ENCODE data around the gene ZYG11A. TPM values are rescaled to one million over a fixed set of nuclear protein-coding genes. Genes with fewer than 3 reads are reported as not detected.

ZYG11A gene
- polyA plus RNA-seq, 2 of the 4 experiments (the other 2 are of a cell fraction) = 2.6 to 4.8 TPM

DNA sequence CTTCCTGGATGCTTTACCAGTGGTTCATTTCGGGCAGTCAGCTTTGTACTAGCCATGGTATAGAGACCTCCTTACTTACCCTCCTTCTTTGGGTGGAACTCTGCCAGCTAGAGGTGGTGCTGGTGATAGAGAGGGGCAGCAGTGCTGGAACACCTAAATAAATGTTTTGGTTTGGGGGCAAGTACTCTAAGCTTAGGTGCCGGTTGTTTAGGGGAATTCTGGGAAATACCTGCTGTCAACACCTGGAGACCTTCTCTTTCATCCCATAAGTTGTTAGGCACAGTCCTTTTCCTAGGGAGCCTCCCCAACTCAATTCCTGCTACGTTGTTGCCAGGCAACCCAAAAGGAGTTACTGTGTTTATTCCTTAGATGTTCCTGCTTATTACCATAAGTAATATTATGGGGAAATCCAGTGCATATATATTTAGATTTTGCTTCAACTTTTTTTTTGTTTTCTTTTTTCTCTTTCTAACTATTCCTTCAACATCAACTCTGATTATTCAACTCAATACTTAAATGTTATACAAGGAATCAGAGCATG is 101.4 kb downstream of the ZYG11A start:
- WGBS (ENCODE audit: missing lambda C conversion rate) = 87% methylated on average over 3 of the region's 3 CpGs
- no peak for FAIRE-seq
- CTCF ChIA-PET = no interaction called here

DNA sequence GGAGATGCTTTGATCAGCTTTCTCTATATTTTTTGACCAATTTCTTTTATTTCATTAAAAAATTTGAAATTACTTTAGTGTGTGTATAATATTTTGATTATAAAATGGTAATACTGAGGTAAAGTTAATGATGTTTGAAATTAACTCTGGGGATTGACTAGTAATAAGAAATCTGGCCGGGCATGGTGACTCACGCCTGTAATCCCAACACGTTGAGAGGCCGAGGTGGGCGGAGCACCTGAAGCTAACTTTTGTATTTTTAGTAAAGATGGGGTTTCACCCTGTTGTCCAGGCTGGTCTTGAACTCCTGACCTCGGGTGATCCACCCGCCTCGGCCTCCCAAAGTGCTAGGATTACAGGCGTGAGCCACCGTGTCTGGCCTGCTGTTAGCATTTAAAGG is 102.0 kb downstream of the ZYG11A start:
- no peak for DNase-seq (ENCODE audit: low read depth in 1 of 2, low spot score in 1 of 2)
- no peak for FAIRE-seq
- Histone ChIP-seq H3K4me3 (no peak overlapping the region), H3K27ac (no peak overlapping the region), H3K4me2 (no peak overlapping the region), H3K9me3 (no peaks in the 10 kb centered on the region), H3K4me1 (0 out of 3 replicates have a peak, but pooled peaks cover 2% of the 10 kb centered on the region)
- ChIA-PET POLR2A (no interaction called here), CTCF (interaction anchor here (1.6 kb wide), 1 partner anchor 232 kb away, joined by 3 read pairs; no protein-coding TSS in a partner anchor)
- ATAC-seq = no peak
- WGBS (ENCODE audit: missing lambda C conversion rate) = 58% methylated on average over 10 of the region's 10 CpGs
- TF ChIP-seq JUN (IDR thresholded peaks at IDR 0.05) = no peak
- TF ChIP-seq, protein P1, sequence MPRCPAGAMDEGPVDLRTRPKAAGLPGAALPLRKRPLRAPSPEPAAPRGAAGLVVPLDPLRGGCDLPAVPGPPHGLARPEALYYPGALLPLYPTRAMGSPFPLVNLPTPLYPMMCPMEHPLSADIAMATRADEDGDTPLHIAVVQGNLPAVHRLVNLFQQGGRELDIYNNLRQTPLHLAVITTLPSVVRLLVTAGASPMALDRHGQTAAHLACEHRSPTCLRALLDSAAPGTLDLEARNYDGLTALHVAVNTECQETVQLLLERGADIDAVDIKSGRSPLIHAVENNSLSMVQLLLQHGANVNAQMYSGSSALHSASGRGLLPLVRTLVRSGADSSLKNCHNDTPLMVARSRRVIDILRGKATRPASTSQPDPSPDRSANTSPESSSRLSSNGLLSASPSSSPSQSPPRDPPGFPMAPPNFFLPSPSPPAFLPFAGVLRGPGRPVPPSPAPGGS (IDR thresholded peaks at IDR 0.05) = no peak
- TF ChIP-seq, protein P2, sequence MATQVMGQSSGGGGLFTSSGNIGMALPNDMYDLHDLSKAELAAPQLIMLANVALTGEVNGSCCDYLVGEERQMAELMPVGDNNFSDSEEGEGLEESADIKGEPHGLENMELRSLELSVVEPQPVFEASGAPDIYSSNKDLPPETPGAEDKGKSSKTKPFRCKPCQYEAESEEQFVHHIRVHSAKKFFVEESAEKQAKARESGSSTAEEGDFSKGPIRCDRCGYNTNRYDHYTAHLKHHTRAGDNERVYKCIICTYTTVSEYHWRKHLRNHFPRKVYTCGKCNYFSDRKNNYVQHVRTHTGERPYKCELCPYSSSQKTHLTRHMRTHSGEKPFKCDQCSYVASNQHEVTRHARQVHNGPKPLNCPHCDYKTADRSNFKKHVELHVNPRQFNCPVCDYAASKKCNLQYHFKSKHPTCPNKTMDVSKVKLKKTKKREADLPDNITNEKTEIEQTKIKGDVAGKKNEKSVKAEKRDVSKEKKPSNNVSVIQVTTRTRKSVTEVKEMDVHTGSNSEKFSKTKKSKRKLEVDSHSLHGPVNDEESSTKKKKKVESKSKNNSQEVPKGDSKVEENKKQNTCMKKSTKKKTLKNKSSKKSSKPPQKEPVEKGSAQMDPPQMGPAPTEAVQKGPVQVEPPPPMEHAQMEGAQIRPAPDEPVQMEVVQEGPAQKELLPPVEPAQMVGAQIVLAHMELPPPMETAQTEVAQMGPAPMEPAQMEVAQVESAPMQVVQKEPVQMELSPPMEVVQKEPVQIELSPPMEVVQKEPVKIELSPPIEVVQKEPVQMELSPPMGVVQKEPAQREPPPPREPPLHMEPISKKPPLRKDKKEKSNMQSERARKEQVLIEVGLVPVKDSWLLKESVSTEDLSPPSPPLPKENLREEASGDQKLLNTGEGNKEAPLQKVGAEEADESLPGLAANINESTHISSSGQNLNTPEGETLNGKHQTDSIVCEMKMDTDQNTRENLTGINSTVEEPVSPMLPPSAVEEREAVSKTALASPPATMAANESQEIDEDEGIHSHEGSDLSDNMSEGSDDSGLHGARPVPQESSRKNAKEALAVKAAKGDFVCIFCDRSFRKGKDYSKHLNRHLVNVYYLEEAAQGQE (IDR thresholded peaks at IDR 0.05) = no peak
- no peak for TF ChIP-seq CEBPB (IDR thresholded peaks at IDR 0.05)
- no peak for TF ChIP-seq MAZ (IDR thresholded peaks at IDR 0.05; ENCODE audit: borderline replicate concordance, low read depth, low read length)
- TF ChIP-seq GATA3 (IDR thresholded peaks at IDR 0.05; ENCODE audit: borderline replicate concordance) = no peak

More for the DNA sequence above, 101.4 kb downstream of the ZYG11A start:
- Histone ChIP-seq H3K4me2 (no peak overlapping the region), H3K4me3 (no peak overlapping the region), H3K27ac (no peak overlapping the region), H3K9me3 (no peaks in the 10 kb centered on the region), H3K4me1 (0 out of 3 replicates have a peak, but pooled peaks cover 2% of the 10 kb centered on the region)
- DNase-seq (ENCODE audit: low read depth in 1 of 2, low spot score in 1 of 2) (no peak), ATAC-seq (no peak)
- no peak for TF ChIP-seq ZC3H11A (IDR thresholded peaks at IDR 0.05)
- TF ChIP-seq, protein P3, sequence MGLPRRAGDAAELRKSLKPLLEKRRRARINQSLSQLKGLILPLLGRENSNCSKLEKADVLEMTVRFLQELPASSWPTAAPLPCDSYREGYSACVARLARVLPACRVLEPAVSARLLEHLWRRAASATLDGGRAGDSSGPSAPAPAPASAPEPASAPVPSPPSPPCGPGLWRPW (IDR thresholded peaks at IDR 0.05) = no peak
- no peak for TF ChIP-seq FOSB (CRISPR knock-in tag; IDR thresholded peaks at IDR 0.05)
- no peak for TF ChIP-seq CBX2 (IDR thresholded peaks at IDR 0.05; ENCODE audit: borderline replicate concordance, low read depth)
- no peak for TF ChIP-seq SMC3 (IDR thresholded peaks at IDR 0.05)
- TF ChIP-seq RCOR1 (IDR thresholded peaks at IDR 0.05; ENCODE audit: low read depth, low read length) = no peak
- no peak for TF ChIP-seq SREBF2 (IDR thresholded peaks at IDR 0.05)
- POLR2A ChIA-PET = no interaction called here

Small RNA genes lying within 50 kb of the gene (small RNA-seq; reads per million reads assigned to genes)
- 0 reads per million in 6 experiments for gene AC099677.1
- gene AC099677.2 = 0 reads per million in 6 experiments
- 0 reads per million in 6 experiments for gene MIR1273F
- gene MIR1273G = 0 reads per million in 6 experiments
- gene MIR5095 = 0 reads per million in 6 experiments
- 0 reads per million in 6 experiments for gene RNU6-969P

Other genes starting within 250 kb of the ZYG11A start
- not detected in 2 replicates for gene GPX7, start 240.4 kb upstream of the ZYG11A start, polyA plus RNA-seq (2011; rRNA removed)
- gene GPX7, start 240.4 kb upstream of the ZYG11A start, polyA plus RNA-seq (2017; fragmentation: RNase III; extraction: RNeasy Plus Mini Kit Qiagen cat#74134 plus additional on column Dnase treatment) = not detected in 3 replicates
- 0.26 TPM in 1 of 2 replicates, not detected in the other for gene SHISAL2A, start 209.6 kb upstream of the ZYG11A start, polyA plus RNA-seq (2011; rRNA removed)
- not detected in 3 replicates for gene SHISAL2A, start 209.6 kb upstream of the ZYG11A start, polyA plus RNA-seq (2017; fragmentation: RNase III; extraction: RNeasy Plus Mini Kit Qiagen cat#74134 plus additional on column Dnase treatment)
- gene COA7, start 144.4 kb upstream of the ZYG11A start, polyA plus RNA-seq (2011; rRNA removed) = 17.1 and 18.1 TPM in 2 replicates
- 22.0 to 23.6 TPM (median 22.3 TPM) in 3 replicates for gene COA7, start 144.4 kb upstream of the ZYG11A start, polyA plus RNA-seq (2017; fragmentation: RNase III; extraction: RNeasy Plus Mini Kit Qiagen cat#74134 plus additional on column Dnase treatment)
- gene ZYG11B, start 116.3 kb upstream of the ZYG11A start, polyA plus RNA-seq (2011; rRNA removed) = 14.1 and 15.9 TPM in 2 replicates
- gene ZYG11B, start 116.3 kb upstream of the ZYG11A start, polyA plus RNA-seq (2017; fragmentation: RNase III; extraction: RNeasy Plus Mini Kit Qiagen cat#74134 plus additional on column Dnase treatment) = 5.4 to 5.8 TPM (median 5.5 TPM) in 3 replicates
- 30.6 and 39.6 TPM in 2 replicates for gene ECHDC2, start 79.0 kb downstream of the ZYG11A start, polyA plus RNA-seq (2011; rRNA removed)
- gene ECHDC2, start 79.0 kb downstream of the ZYG11A start, polyA plus RNA-seq (2017; fragmentation: RNase III; extraction: RNeasy Plus Mini Kit Qiagen cat#74134 plus additional on column Dnase treatment) = 17.5 to 21.4 TPM (median 17.7 TPM) in 3 replicates
- gene SCP2, start 84.5 kb downstream of the ZYG11A start, polyA plus RNA-seq (2011; rRNA removed) = 74.7 and 124 TPM in 2 replicates
- gene SCP2, start 84.5 kb downstream of the ZYG11A start, polyA plus RNA-seq (2017; fragmentation: RNase III; extraction: RNeasy Plus Mini Kit Qiagen cat#74134 plus additional on column Dnase treatment) = 73.8 to 89.3 TPM (median 79.0 TPM) in 3 replicates
- gene PODN, start 219.5 kb downstream of the ZYG11A start, polyA plus RNA-seq (2011; rRNA removed) = 0.05 and 0.15 TPM in 2 replicates
- not detected in 3 replicates for gene PODN, start 219.5 kb downstream of the ZYG11A start, polyA plus RNA-seq (2017; fragmentation: RNase III; extraction: RNeasy Plus Mini Kit Qiagen cat#74134 plus additional on column Dnase treatment)

Data from A549 (cell line).